MCF 10A (cell line): Measurements from ENCODE around the gene AGAP1. TPM values are rescaled to one million over a fixed set of nuclear protein-coding genes. Genes with fewer than 3 reads are reported as not detected.

Experiments
- BruUV-seq: library from RNA; stranded (reverse); fragments of 400-500 nt; replicated peaks from 2 replicates; lab custom pipeline; 2021; lab: Mats Ljungman, UMichigan
- CTCF ChIA-PET: fragments of 300-600 bp; sonication (Branson Sonifier 250); formaldehyde crosslinking; extraction: SDS; loops from one replicate; lab custom pipeline; 2021; ENCODE audit warnings: antibody characterized with exemption, inconsistent platforms; lab: Yijun Ruan, JAX
- POLR2A ChIA-PET: fragments of 300-600, 350-650 bp; sonication (Branson Sonifier 250); formaldehyde crosslinking; extraction: SDS; loops from one replicate; lab custom pipeline; 2020; ENCODE audit warnings: antibody characterized with exemption, inconsistent platforms; lab: Yijun Ruan, JAX
- DNase-seq: peaks from one replicate; pipeline ENCODE4 v3.0.0-alpha.2; 2018; ENCODE audit not compliant: unreplicated experiment
- H3K27ac Mint-ChIP-seq: one replicate; pipeline ENCODE4 v1.8.0; 2022; ENCODE audit warnings: mild to moderate bottlenecking, low read depth, mixed read lengths; ENCODE audit not compliant: unreplicated experiment
- H3K27me3 Mint-ChIP-seq: one replicate; pipeline ENCODE4 v1.8.0; 2022; ENCODE audit warnings: mixed read lengths; ENCODE audit not compliant: insufficient read depth, unreplicated experiment
- H3K36me3 Mint-ChIP-seq: one replicate; pipeline ENCODE4 v1.8.0; 2022; ENCODE audit warnings: mild to moderate bottlenecking, moderate library complexity, mixed read lengths; ENCODE audit not compliant: insufficient read depth, unreplicated experiment
- H3K4me1 Mint-ChIP-seq: one replicate; pipeline ENCODE4 v1.8.0; 2022; ENCODE audit warnings: mixed read lengths; ENCODE audit not compliant: insufficient read depth, unreplicated experiment
- H3K4me3 Mint-ChIP-seq: one replicate; pipeline ENCODE4 v1.8.0; 2022; ENCODE audit warnings: mild to moderate bottlenecking, moderate library complexity, mixed read lengths; ENCODE audit not compliant: unreplicated experiment
- H3K9me3 Mint-ChIP-seq: one replicate; pipeline ENCODE4 v1.8.0; 2022; ENCODE audit warnings: mixed read lengths; ENCODE audit not compliant: unreplicated experiment
- intact Hi-C: fragments of 100-400 bp; cut with micrococcal nuclease; formaldehyde crosslinking; loops from 2 replicates; pipeline ENCODE4 v1.14.1; 2022
- total RNA-seq: library from RNA; stranded (reverse); gene quantifications from 2 replicates; pipeline ENCODE4 v1.2.3, GENCODE V29; 2022
- TF ChIP-seq, protein P1 (sequence below): fragments of 200-600 bp; IDR thresholded peaks from one replicate; pipeline ENCODE4 v1.8.0; 2022; ENCODE audit warnings: antibody characterized with exemption, mild to moderate bottlenecking; ENCODE audit not compliant: unreplicated experiment

The AGAP1 gene
- total RNA-seq, 1 experiment from 2014 or later: 41.3 TPM

GRCh38 chr2:235539773-235540172 is 45.9 kb downstream of the AGAP1 start:
- BruUV-seq: no TSS peak
- H3K9me3 Mint-ChIP-seq: no peaks in the 10 kb centered on the region
- POLR2A ChIA-PET: interaction anchor here (0.8 kb wide), 1 partner anchor 29 kb away, joined by 3 read pairs; no protein-coding TSS in a partner anchor
- no peaks in the 10 kb centered on the region for H3K27me3 Mint-ChIP-seq
- DNase-seq: no peak
- intact Hi-C loops: no loop called here
- peaks cover 6% of the 10 kb centered on the region for H3K4me1 Mint-ChIP-seq
- H3K4me3 Mint-ChIP-seq: no peak overlapping the region
- CTCF ChIA-PET: interaction anchor here (1.1 kb wide), 1 partner anchor 9 kb away, joined by 3 read pairs; no protein-coding TSS in a partner anchor
- no peaks in the 10 kb centered on the region for H3K36me3 Mint-ChIP-seq
- TF ChIP-seq, protein P1, sequence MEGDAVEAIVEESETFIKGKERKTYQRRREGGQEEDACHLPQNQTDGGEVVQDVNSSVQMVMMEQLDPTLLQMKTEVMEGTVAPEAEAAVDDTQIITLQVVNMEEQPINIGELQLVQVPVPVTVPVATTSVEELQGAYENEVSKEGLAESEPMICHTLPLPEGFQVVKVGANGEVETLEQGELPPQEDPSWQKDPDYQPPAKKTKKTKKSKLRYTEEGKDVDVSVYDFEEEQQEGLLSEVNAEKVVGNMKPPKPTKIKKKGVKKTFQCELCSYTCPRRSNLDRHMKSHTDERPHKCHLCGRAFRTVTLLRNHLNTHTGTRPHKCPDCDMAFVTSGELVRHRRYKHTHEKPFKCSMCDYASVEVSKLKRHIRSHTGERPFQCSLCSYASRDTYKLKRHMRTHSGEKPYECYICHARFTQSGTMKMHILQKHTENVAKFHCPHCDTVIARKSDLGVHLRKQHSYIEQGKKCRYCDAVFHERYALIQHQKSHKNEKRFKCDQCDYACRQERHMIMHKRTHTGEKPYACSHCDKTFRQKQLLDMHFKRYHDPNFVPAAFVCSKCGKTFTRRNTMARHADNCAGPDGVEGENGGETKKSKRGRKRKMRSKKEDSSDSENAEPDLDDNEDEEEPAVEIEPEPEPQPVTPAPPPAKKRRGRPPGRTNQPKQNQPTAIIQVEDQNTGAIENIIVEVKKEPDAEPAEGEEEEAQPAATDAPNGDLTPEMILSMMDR: no peak
- no peak overlapping the region for H3K27ac Mint-ChIP-seq

DNA sequence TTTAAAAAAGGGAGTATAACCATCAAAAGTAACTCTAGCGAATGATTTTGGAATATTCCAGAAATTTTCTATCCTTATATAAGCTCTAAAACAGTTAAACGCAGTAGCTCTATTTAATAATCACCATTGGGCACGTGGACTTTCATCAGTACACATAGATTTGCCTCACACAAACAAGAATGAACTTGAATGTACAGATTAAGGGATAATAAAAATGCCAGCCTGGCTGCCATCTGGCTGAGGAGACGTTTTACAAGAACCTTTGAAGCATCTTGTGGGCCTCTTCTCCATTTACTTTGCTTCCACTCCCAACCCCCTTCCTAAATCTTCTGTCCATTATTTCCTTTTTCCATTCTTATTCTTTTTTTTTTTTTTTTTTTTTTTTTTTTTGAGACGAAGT is 47.2 kb downstream of the AGAP1 start:
- ChIA-PET POLR2A (no interaction called here), CTCF (no interaction called here)
- Mint-ChIP-seq H3K27ac (no peak overlapping the region), H3K27me3 (no peaks in the 10 kb centered on the region), H3K4me1 (peaks cover 6% of the 10 kb centered on the region), H3K4me3 (no peak overlapping the region), H3K36me3 (no peaks in the 10 kb centered on the region), H3K9me3 (no peaks in the 10 kb centered on the region)
- intact Hi-C loops: no loop called here
- no peak for DNase-seq
- TF ChIP-seq, protein P1: no peak
- no TSS peak for BruUV-seq

DNA sequence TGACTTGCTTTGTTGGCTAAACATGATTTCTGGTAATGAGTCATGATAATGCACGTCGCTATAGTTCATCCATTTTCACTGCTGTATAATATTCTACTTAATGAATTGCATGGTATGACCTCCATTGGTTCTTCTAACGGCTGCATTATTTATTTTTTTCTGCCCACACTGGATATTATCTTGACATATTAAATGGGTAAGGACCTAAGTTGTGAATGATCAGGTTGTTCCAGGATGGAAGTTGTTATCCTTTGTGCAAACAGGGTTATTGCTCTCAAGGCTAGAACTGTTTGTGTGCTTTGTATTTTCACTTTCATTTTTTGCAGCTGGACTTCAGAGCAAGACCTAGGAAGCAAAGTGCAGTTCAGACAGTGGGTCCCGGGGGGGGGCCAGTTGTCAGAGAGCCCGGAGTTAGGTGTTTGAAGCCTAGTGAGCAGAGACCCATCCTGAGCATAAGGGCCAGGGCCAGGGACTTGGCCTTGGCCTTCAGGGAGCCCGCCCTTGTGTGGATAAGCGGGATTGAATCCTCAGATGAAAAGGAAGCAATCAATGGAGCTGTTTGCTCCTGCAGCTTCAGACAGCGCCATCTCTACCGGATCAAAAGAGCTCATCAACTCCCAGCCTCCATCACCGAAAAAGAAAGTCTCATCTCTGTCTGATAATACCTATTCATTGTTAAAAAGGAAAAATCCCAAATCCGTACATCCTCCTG is 48.2 kb downstream of the AGAP1 start:
- ChIA-PET POLR2A (interaction anchor here (0.7 to 1.0 kb wide), 2 partner anchors 24 to 30 kb away, joined by 3 read pairs; no protein-coding TSS in a partner anchor), CTCF (interaction anchor here (0.7 kb wide), 1 partner anchor 123 kb away, joined by 3 read pairs; no protein-coding TSS in a partner anchor)
- Mint-ChIP-seq H3K27ac (no peak overlapping the region), H3K9me3 (no peaks in the 10 kb centered on the region), H3K4me1 (peaks cover 6% of the 10 kb centered on the region), H3K36me3 (no peaks in the 10 kb centered on the region), H3K4me3 (no peak overlapping the region), H3K27me3 (no peaks in the 10 kb centered on the region)
- TF ChIP-seq, protein P1: no peak
- intact Hi-C loops: no loop called here
- DNase-seq: no peak
- BruUV-seq: no TSS peak

GRCh38 chr2:235542733-235543127 is 48.9 kb downstream of the AGAP1 start:
- no peaks in the 10 kb centered on the region for H3K36me3 Mint-ChIP-seq
- ChIA-PET CTCF (no interaction called here), POLR2A (interaction anchor here (1.0 kb wide), 1 partner anchor 31 kb away, joined by 3 read pairs; no protein-coding TSS in a partner anchor)
- intact Hi-C loops: no loop called here
- BruUV-seq: no TSS peak
- TF ChIP-seq, protein P1: no peak
- H3K27me3 Mint-ChIP-seq: no peaks in the 10 kb centered on the region
- DNase-seq: no peak
- H3K27ac Mint-ChIP-seq: no peak overlapping the region
- H3K4me3 Mint-ChIP-seq: no peak overlapping the region
- H3K4me1 Mint-ChIP-seq: peaks cover 6% of the 10 kb centered on the region
- H3K9me3 Mint-ChIP-seq: no peaks in the 10 kb centered on the region
